Neural cell (in vitro differentiated cells): Measurements from ENCODE around the gene GPC5. TPM values are rescaled to one million over a fixed set of nuclear protein-coding genes. Genes with fewer than 3 reads are reported as not detected.

Experiments
- H2AFZ ChIP-seq: fragments of 200-600, 300-800 bp; sonication (generic), shearing (Covaris generic); 2 replicates; pipeline ENCODE4 v1.6.0; 2014; ENCODE audit warnings: low read depth, mild to moderate bottlenecking, antibody characterized with exemption, low read length, moderate library complexity
- H3F3A ChIP-seq: fragments of 200-600 bp; shearing (Covaris generic); 2 replicates; pipeline ENCODE4 v1.6.1; 2016; ENCODE audit warnings: mild to moderate bottlenecking, moderate library complexity, mixed read lengths, antibody characterized with exemption, low read length; ENCODE audit not compliant: insufficient read depth, poor library complexity, severe bottlenecking
- H3K27ac ChIP-seq: fragments of 200-600, 300-800 bp; sonication (generic), shearing (Covaris generic); 2 replicates; pipeline ENCODE4 v1.5.1; 2014; ENCODE audit warnings: mild to moderate bottlenecking, low read length, moderate library complexity
- H3K27me3 ChIP-seq: fragments of 300-800, 200-600 bp; sonication (generic), shearing (Covaris generic); 2 replicates; pipeline ENCODE4 v1.6.0; 2014; ENCODE audit warnings: mild to moderate bottlenecking, low read depth, low read length, moderate library complexity; ENCODE audit not compliant: insufficient read depth
- H3K36me3 ChIP-seq: fragments of 300-800, 200-600 bp; sonication (generic), shearing (Covaris generic); 2 replicates; pipeline ENCODE4 v1.5.1; 2014; ENCODE audit warnings: mild to moderate bottlenecking, antibody characterized with exemption, low read length, moderate library complexity; ENCODE audit not compliant: insufficient read depth
- H3K4me2 ChIP-seq: fragments of 300-800, 200-600 bp; sonication (generic), shearing (Covaris generic); 2 replicates; pipeline ENCODE4 v1.6.0; 2014; ENCODE audit warnings: mild to moderate bottlenecking, low read length
- H3K4me3 ChIP-seq: fragments of 300-800, 200-600 bp; sonication (generic), shearing (Covaris generic); 2 replicates; pipeline ENCODE4 v1.5.1; 2014; ENCODE audit warnings: mild to moderate bottlenecking, low read length, moderate library complexity
- H3K79me2 ChIP-seq: fragments of 200-600 bp; shearing (Covaris generic); replicated peaks from 2 replicates; pipeline ENCODE4 v1.6.0; 2014; ENCODE audit warnings: mild to moderate bottlenecking, low read length, moderate library complexity; ENCODE audit not compliant: insufficient read depth
- H3K9ac ChIP-seq: fragments of 300-800, 200-600 bp; sonication (generic), shearing (Covaris generic); 2 replicates; pipeline ENCODE4 v1.6.1; 2016; ENCODE audit warnings: mild to moderate bottlenecking, low read length, mixed read lengths
- H3K9me2 ChIP-seq: fragments of 200-600 bp; shearing (Covaris generic); 2 replicates; pipeline ENCODE4 v1.6.1; 2016; ENCODE audit warnings: mild to moderate bottlenecking, low read length, mixed read lengths; ENCODE audit not compliant: insufficient read depth
- H3K9me3 ChIP-seq: fragments of 200-600, 300-800 bp; sonication (generic), shearing (Covaris generic); 2 replicates; pipeline ENCODE4 v1.6.1; 2016; ENCODE audit warnings: mild to moderate bottlenecking, mixed run types, low read length, moderate library complexity, mixed read lengths
- H4K20me1 ChIP-seq: fragments of 200-600 bp; shearing (Covaris generic); 2 replicates; pipeline ENCODE4 v1.6.1; 2016; ENCODE audit warnings: mild to moderate bottlenecking, mixed run types; ENCODE audit not compliant: insufficient read depth
- CTCF ChIP-seq: fragments of 450-650 bp; IDR thresholded peaks from 2 replicates; pipeline ENCODE4 v1.5.1; 2014; ENCODE audit warnings: antibody characterized with exemption, mild to moderate bottlenecking, moderate library complexity; ENCODE audit not compliant: poor library complexity, severe bottlenecking
- EP300 ChIP-seq: fragments of 450-650 bp; conservative IDR thresholded peaks from 2 replicates; pipeline ENCODE4 v1.6.1; 2014; ENCODE audit warnings: antibody characterized with exemption, mild to moderate bottlenecking, moderate library complexity; ENCODE audit not compliant: poor library complexity, severe bottlenecking
- EZH2 ChIP-seq: fragments of 200-600, 300-800 bp; shearing (Covaris generic), sonication (generic); IDR thresholded peaks from 2 replicates; pipeline ENCODE4 v1.6.1; 2014; ENCODE audit warnings: antibody characterized with exemption, low read length, borderline replicate concordance, mild to moderate bottlenecking; ENCODE audit not compliant: insufficient read depth, poor library complexity, severe bottlenecking
- MXI1 ChIP-seq: fragments of 450-650 bp; conservative IDR thresholded peaks from 2 replicates; pipeline ENCODE4 v1.6.1; 2014; ENCODE audit warnings: antibody characterized with exemption, mild to moderate bottlenecking; ENCODE audit not compliant: poor library complexity, severe bottlenecking
- POLR2AphosphoS5 ChIP-seq: IDR thresholded peaks from 2 replicates; pipeline ENCODE4 v1.6.1; 2012
- RAD21 ChIP-seq: fragments of 450-650 bp; conservative IDR thresholded peaks from 2 replicates; pipeline ENCODE4 v1.6.1; 2014; ENCODE audit warnings: antibody characterized with exemption, mild to moderate bottlenecking, moderate library complexity
- SMC3 ChIP-seq: fragments of 450-650 bp; conservative IDR thresholded peaks from 2 replicates; pipeline ENCODE4 v1.6.1; 2014; ENCODE audit warnings: antibody characterized with exemption, mild to moderate bottlenecking, moderate library complexity; ENCODE audit not compliant: poor library complexity
- TAF1 ChIP-seq: IDR thresholded peaks from 2 replicates; pipeline ENCODE4 v1.6.1; 2012; ENCODE audit warnings: low read depth
- polyA plus RNA-seq: library from polyadenylated mRNA; depleted of rRNA; stranded (reverse); fragments of >200 nt; gene quantifications from 2 replicates; pipeline ENCODE4 v1.2.3, GENCODE V29; 2014
- TF ChIP-seq, protein P1 (sequence below): IDR thresholded peaks from 2 replicates; pipeline ENCODE4 v1.6.1; 2012; ENCODE audit warnings: borderline replicate concordance

The GPC5 gene
- polyA plus RNA-seq, 1 donor from 2014 or later, result 5.0 TPM

DNA sequence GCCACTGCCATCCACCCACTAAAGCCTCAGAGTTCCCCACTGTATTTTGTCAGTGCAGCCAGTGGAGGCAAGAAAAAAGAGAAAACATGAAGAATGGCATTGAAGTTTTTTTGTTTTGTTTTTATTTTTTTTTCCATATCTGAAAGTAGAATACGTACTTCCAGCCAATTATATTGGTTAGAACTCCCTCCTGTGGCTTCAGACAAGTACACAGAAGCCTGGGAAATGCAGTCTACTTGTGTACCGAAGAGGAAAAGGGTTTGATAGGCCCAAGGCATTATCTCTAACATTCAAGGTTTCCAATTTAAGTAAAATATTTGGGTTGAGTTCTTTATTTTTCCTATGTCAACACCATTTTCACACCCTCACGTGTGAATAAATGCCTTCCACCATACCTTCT lies 1131.9 kb downstream of the GPC5 start:
- H3K36me3 ChIP-seq, result no peaks in the 10 kb centered on the region
- TF ChIP-seq POLR2AphosphoS5 (no peak), SMC3 (no peak), MXI1 (no peak), EP300 (no peak), CTCF (no peak), EZH2 (no peak), TAF1 (no peak), RAD21 (no peak)
- TF ChIP-seq, protein P1, sequence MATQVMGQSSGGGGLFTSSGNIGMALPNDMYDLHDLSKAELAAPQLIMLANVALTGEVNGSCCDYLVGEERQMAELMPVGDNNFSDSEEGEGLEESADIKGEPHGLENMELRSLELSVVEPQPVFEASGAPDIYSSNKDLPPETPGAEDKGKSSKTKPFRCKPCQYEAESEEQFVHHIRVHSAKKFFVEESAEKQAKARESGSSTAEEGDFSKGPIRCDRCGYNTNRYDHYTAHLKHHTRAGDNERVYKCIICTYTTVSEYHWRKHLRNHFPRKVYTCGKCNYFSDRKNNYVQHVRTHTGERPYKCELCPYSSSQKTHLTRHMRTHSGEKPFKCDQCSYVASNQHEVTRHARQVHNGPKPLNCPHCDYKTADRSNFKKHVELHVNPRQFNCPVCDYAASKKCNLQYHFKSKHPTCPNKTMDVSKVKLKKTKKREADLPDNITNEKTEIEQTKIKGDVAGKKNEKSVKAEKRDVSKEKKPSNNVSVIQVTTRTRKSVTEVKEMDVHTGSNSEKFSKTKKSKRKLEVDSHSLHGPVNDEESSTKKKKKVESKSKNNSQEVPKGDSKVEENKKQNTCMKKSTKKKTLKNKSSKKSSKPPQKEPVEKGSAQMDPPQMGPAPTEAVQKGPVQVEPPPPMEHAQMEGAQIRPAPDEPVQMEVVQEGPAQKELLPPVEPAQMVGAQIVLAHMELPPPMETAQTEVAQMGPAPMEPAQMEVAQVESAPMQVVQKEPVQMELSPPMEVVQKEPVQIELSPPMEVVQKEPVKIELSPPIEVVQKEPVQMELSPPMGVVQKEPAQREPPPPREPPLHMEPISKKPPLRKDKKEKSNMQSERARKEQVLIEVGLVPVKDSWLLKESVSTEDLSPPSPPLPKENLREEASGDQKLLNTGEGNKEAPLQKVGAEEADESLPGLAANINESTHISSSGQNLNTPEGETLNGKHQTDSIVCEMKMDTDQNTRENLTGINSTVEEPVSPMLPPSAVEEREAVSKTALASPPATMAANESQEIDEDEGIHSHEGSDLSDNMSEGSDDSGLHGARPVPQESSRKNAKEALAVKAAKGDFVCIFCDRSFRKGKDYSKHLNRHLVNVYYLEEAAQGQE, result no peak
- no peaks in the 10 kb centered on the region for H3K27me3 ChIP-seq
- H3K4me2 ChIP-seq, result no peak overlapping the region
- no peak overlapping the region for H3K9ac ChIP-seq
- no peaks in the 10 kb centered on the region for H3K79me2 ChIP-seq
- no peaks in the 10 kb centered on the region for H3K9me2 ChIP-seq
- H2AFZ ChIP-seq, result no peak overlapping the region
- no peaks in the 10 kb centered on the region for H4K20me1 ChIP-seq
- no peaks in the 10 kb centered on the region for H3F3A ChIP-seq
- no peak overlapping the region for H3K27ac ChIP-seq
- H3K9me3 ChIP-seq, result no peaks in the 10 kb centered on the region
- H3K4me3 ChIP-seq, result no peak overlapping the region

DNA sequence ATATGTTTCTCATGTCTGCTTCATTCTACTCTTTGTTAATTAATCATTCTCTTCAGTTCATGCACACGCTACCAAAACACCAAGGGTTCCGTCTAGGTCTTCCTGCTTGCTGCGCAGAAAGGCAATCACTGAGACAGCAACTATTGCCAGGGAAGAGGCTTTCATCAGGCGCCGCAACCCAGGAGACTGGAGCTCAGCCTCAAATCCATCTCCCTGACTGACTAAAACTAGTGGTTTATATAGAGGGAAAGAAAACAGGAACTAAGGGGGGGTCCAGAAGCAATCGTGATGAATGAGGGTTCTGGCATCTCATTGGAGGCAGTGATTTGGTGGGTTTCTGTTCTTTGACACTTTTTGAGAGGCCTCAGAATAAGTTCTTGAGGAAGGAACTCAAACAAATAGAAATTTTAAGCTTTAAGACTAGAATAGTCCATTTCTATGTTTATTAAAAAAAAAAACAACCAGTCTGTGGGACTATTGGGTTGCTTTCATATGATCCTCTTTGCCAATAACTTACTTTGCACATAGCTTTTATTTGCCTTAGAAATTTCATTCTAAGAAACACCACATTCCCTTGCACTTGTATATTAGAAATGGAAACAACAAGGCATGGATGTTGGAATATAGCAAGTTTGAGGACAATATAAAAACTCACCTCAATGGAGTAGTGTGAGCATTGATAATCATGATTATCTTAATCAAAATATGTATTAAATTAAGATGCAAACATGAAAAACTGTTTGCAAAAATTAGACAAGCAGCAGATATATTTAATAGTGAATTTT lies 1137.0 kb downstream of the GPC5 start:
- H3K27ac ChIP-seq, result no peak overlapping the region
- no peaks in the 10 kb centered on the region for H3K9me2 ChIP-seq
- no peaks in the 10 kb centered on the region for H3K36me3 ChIP-seq
- no peaks in the 10 kb centered on the region for H3K9me3 ChIP-seq
- TF ChIP-seq SMC3 (no peak), EZH2 (no peak), CTCF (no peak), POLR2AphosphoS5 (no peak), EP300 (no peak)
- TF ChIP-seq, protein P1, result no peak
- no peaks in the 10 kb centered on the region for H3K27me3 ChIP-seq
- H4K20me1 ChIP-seq, result no peaks in the 10 kb centered on the region
- H3K9ac ChIP-seq, result no peak overlapping the region
- no peak overlapping the region for H2AFZ ChIP-seq
- no peaks in the 10 kb centered on the region for H3K79me2 ChIP-seq
- H3K4me2 ChIP-seq, result no peak overlapping the region
- H3K4me3 ChIP-seq, result no peak overlapping the region
- H3F3A ChIP-seq, result no peaks in the 10 kb centered on the region
